NCI-H2227 (cell line): ENCODE results near the gene HS6ST2.

Source experiments
- DNase-seq: peaks from one replicate; lab custom pipeline; 2025; ENCODE audit not compliant: unreplicated experiment; lab: John Stamatoyannopoulos, UW

HS6ST2 gene

GRCh38 chrX:132748268-132748667, 210.2 kb downstream of the HS6ST2 start:
- no peak for DNase-seq

- no peak for DNase-seq
Measured at GRCh38 chrX:132745593-132745992, 212.8 kb downstream of the HS6ST2 start.

- no peak for DNase-seq
Measured at GRCh38 chrX:132744470-132744869, 214.0 kb downstream of the HS6ST2 start.

- DNase-seq, result no peak
Measured at GRCh38 chrX:132743086-132743485, 215.3 kb downstream of the HS6ST2 start.

GRCh38 chrX:132742246-132742645, 216.2 kb downstream of the HS6ST2 start:
- no peak for DNase-seq

GRCh38 chrX:132741689-132742088, 216.7 kb downstream of the HS6ST2 start:
- no peak for DNase-seq

- no peak for DNase-seq
Measured at GRCh38 chrX:132740316-132741123, 217.9 kb downstream of the HS6ST2 start.

GRCh38 chrX:132738951-132739350, 219.5 kb downstream of the HS6ST2 start:
- no peak for DNase-seq

- no peak for DNase-seq
Measured at GRCh38 chrX:132737743-132738142, 220.7 kb downstream of the HS6ST2 start.

- DNase-seq, result no peak
Measured at GRCh38 chrX:132732236-132732635, 226.2 kb downstream of the HS6ST2 start.

GRCh38 chrX:132730726-132731125, 227.7 kb downstream of the HS6ST2 start:
- no peak for DNase-seq

GRCh38 chrX:132730266-132730665, 228.2 kb downstream of the HS6ST2 start:
- DNase-seq, result no peak

- no peak for DNase-seq
Measured at GRCh38 chrX:132728296-132728695, 230.1 kb downstream of the HS6ST2 start.

GRCh38 chrX:132718431-132718958, 239.9 kb downstream of the HS6ST2 start:
- no peak for DNase-seq

- DNase-seq, result no peak
Measured at GRCh38 chrX:132716006-132716405, 242.4 kb downstream of the HS6ST2 start.

GRCh38 chrX:132714913-132715312, 243.5 kb downstream of the HS6ST2 start:
- no peak for DNase-seq

GRCh38 chrX:132712350-132712749, 246.1 kb downstream of the HS6ST2 start:
- no peak for DNase-seq

GRCh38 chrX:132710656-132711155, 247.7 kb downstream of the HS6ST2 start:
- no peak for DNase-seq

- DNase-seq, result no peak
Measured at GRCh38 chrX:132708529-132708928, 249.9 kb downstream of the HS6ST2 start.

- no peak for DNase-seq
Measured at GRCh38 chrX:132704769-132705168, 253.7 kb downstream of the HS6ST2 start.

- DNase-seq, result no peak
Measured at GRCh38 chrX:132694382-132694781, 264.0 kb downstream of the HS6ST2 start.

GRCh38 chrX:132692526-132692925, 265.9 kb downstream of the HS6ST2 start:
- DNase-seq, result no peak

- DNase-seq, result no peak
Measured at GRCh38 chrX:132692066-132692465, 266.4 kb downstream of the HS6ST2 start.
